Measurements from ENCODE around the gene BCAM.

DNA sequence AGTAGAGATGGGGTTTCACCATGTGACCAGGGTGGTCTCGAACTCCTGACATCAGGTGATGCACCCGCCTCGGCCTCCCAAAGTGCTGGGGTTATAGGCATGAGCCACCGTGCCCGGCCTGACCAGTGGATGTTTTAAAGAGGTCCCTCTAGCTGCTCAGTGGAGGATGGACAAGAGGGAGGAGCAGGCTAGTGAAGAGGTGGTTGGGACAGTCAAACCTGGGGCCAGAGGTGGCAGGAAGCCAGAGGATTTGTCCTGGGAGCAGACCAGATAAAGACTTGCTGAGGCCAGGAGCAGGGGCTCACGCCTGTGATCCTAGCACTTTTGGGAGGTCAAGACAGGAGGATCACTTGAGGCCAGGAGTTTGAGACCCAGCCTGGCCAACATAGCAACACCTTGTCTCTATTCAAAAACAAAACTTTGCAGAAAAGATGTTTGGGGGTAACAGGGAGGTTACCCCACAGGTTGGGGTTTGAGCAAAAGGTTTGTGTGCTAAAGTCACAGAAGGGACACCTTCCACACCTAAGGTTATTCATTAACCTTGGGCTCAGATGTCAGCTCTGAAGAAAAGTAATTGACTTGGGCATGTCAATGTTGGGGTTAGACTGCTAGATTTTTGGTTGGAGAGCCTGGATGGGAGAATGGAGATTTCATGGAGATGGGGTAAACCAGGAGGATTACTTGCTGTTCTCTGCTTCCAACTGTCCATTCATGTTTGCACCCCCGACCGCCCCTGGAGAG is 9.0 kb downstream of the BCAM start:
- TF ChIP-seq, protein P1, sequence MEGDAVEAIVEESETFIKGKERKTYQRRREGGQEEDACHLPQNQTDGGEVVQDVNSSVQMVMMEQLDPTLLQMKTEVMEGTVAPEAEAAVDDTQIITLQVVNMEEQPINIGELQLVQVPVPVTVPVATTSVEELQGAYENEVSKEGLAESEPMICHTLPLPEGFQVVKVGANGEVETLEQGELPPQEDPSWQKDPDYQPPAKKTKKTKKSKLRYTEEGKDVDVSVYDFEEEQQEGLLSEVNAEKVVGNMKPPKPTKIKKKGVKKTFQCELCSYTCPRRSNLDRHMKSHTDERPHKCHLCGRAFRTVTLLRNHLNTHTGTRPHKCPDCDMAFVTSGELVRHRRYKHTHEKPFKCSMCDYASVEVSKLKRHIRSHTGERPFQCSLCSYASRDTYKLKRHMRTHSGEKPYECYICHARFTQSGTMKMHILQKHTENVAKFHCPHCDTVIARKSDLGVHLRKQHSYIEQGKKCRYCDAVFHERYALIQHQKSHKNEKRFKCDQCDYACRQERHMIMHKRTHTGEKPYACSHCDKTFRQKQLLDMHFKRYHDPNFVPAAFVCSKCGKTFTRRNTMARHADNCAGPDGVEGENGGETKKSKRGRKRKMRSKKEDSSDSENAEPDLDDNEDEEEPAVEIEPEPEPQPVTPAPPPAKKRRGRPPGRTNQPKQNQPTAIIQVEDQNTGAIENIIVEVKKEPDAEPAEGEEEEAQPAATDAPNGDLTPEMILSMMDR (IDR thresholded peaks at IDR 0.05): no peak
- TF ChIP-seq POLR2A (IDR thresholded peaks at IDR 0.05): no peak
